NCI-H2029 (cell line): ENCODE data around the gene USP40.

Experiments used
- DNase-seq: peaks from one replicate; lab custom pipeline; 2025; lab: John Stamatoyannopoulos, UW

The USP40 gene

DNA sequence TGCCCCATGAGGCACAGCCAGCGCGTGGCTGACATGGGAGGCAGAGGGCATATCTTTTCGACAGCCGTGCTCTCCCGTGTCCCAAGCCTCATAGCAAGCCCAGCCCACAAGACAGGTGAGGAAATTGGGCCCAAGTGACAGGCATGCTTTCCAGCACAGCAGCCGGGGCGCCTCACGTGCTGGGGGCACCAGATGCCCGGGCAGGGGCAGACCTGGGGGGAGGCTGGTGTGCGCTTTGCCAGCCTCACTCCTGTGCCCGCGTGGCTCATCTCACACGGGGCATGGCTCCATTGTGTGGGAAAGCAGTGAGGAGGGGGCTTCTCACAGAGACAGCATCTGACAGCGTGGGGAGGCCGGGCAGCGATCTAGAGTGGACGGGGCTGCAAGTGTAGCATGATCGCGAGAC is 93.2 kb downstream of the USP40 start:
- no peak for DNase-seq

- no peak for DNase-seq
These were observed 95.1 kb downstream of the USP40 start for GRCh38 chr2:233471291-233472035.

DNA sequence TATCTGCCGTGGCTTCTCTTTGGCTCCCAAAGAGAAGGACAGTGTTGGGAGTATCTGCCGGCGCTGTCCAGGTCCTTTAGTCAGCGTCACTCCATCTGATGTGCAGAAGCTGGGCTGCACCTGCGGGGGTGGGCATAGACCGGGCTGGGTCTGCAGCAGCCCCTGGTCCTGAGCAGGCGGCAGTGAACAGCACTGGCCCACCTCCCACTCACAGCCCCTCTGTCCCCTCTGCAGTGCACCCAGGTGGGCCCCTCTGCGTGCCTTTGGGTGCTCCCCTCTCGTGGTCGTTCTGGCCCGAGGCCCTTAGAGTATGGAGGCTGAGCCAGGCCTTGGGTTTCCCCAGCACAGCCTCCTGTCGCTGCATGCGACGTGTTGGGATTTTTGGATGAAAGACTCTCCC is 95.7 kb downstream of the USP40 start:
- DNase-seq = no peak

- peak; percentile 53 for DNase-seq
These were observed 96.4 kb downstream of the USP40 start for GRCh38 chr2:233470011-233470687.

DNA sequence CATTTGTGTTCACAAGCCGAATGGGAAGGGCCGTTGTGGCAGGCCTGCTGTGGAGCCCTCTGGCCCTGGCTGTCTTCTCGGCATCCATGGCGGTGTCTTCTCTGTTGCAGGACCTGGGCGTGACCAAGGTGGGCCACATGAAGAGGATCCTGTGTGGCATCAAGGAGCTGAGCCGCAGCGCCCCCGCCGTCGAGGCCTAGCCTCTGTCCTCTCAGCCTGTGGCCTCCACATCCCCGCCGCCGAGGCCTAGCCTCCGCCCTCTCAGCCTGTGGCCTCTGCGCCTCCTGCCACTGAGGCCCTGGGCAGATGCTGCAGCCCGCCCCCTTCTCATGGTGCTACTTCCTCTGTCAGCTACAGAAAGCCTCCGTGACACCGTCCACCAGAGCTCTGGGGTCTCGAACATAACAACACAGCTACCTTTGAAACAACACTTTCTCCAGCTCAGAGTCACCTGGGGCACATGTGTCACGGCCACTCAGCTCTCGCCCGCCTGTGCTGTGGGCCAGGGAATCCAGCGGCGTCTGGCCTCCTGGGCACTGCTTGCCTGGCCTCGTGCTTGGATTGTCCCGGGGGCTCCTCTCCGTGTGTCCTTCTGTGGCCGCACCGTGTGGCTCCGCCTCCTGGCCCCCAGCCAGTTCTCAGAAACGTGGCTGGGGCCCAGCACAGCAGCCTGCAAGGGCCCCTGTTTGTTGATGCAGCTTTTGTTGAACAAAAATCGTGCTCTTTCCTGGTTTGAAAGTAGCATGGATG is 97.1 kb downstream of the USP40 start:
- no peak for DNase-seq

DNA sequence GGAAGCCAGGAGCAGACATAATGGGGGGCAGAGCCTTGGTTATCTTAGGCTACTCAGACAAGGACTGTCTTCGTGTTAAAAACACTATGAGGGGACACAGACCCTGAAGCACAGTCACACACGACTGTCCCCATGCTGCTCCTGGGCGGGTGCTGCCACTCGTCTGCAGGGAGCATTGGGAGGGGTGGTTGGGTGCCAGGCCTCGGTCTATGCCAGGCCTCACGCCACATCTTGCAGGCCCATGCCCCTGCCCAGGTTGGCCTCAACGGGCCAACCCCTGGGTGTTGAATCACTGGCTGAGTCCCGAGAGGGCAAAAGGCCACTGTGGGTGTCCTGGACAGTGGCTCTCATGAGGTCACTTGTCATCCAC is 97.9 kb downstream of the USP40 start:
- no peak for DNase-seq

DNA sequence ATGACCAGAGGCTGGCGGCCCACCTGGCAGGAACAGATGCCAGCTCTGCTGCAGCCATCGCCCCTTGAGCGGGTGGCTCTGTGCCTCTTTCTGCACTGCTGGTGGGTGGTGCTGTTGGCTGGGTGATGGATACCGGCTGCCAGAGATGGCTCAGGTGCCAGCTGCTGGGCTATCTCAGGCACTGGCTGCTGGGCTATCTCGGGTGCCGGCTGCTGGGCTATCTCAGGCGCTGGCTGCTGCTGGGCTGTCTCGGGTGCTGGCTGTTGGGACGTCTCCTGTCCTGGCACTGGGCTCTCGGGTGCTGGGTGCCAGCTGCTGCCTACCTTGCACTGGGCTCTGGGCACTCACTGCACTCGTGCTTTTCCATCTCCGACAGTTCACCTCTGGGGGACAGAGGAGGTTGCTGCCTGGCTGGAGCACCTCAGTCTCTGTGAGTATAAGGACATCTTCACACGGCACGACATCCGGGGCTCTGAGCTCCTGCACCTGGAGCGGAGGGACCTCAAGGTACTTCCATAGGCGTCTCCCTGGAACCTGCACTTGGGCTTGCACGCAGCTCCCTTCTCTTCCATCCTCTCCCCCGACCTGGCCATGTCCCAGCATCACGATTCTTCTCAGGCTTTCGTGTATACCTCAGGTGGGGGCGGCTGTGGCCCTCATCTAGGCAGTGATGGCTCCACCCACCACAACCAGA is 98.4 kb downstream of the USP40 start:
- no peak for DNase-seq

DNA sequence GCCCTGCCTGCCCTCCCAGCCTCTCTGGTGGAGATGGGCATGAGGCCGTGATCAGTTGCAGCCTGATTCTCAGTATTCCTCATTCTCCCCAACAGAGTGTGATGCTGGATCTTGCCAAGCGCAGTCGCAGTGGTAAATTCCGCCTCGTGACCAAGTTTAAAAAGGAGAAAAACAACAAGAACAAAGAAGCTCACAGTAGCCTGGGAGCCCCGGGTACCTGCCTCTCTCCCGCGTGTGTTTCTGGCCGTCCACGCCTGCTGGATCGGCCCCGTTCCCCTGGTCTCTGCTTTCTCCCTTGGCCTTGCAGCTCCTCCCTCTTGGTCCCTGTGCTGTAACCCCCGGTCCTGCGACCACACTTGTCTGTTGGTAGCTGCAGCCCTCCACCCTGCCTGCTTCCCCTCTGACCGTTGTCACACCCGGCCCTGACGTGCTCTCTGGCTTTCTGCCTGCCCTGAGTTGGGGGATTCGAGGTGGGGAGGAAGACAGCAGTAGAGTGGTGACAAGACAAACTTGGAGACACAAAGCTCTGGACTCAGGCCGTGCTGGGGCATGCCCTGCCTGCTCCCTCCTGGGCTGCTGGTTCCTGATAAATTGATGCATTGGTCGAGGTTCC is 99.5 kb downstream of the USP40 start:
- DNase-seq = no peak

DNA sequence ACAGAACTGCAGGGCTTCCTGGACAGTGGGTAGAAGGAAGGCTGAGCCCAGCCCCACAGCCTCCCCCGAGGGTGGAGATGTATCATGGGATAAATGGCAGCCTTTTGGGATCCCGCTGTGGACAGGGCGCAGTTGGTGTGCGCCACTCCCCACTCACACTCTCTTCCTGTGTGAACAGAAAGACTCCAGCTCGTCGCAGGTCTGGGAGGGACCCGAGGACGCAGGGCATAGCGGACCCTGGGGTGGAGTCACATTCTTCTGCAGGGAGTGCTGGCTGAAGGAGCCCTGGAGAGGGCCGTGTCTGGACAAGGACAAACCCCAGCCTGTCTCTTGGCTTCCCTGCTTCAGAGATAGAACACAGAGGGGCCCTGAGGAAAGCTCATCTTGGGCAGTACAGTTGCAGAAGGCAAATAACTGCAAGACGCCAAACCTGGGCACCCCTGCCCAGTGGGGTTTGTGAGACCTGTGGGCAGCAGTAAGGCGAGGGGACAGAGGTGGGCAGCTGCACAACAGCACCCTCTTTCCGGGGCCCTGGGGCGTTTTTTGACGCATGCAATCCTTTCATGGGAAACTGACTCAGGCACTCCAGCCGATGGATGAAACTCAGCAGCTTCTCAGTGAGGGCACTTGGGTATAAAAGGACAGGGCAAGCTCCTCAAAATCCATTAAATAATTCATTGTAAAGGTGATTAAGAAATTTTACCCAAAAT is 101.9 kb downstream of the USP40 start:
- no peak for DNase-seq

GRCh38 chr2:233464056-233464455 is 102.5 kb downstream of the USP40 start:
- DNase-seq = no peak

- DNase-seq = no peak
These were observed 103.0 kb downstream of the USP40 start for GRCh38 chr2:233463586-233463985.

DNA sequence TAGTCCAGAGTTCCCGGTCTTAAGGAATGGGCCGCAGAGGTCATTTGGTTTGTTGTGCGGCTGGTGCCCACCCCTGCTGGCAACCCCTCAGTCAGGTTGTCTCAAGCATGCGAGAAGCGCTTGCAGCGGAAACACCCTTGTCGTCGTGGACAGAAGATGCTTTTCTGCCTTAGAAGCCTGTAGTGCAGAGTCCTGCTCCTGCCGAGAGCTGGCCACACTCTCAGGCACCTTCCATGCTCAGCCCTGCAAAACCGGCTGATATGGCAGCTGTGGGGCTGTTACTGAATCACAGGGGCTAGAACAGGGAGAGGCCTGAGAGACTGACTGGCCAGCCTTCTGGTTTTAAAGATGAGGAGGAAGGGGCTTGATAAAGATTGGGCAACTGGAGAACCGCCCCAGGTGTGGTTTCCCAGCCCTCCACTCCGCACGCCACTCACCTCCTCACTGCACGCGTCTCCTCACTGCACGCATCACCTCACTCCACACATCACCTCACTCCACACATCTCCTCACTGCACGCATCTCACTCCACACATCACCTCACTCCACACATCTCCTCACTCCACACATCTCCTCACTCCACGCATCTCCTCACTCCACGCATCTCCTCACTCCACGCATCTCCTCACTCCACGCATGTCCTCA is 103.6 kb downstream of the USP40 start:
- DNase-seq = no peak

- no peak for DNase-seq
These were observed 104.3 kb downstream of the USP40 start for GRCh38 chr2:233462202-233462785.

- no peak for DNase-seq
These were observed 105.1 kb downstream of the USP40 start for GRCh38 chr2:233461481-233461891.

- peak; percentile 63 for DNase-seq
These were observed 105.7 kb downstream of the USP40 start for GRCh38 chr2:233460726-233461441.

GRCh38 chr2:233459426-233459825 is 107.2 kb downstream of the USP40 start:
- no peak for DNase-seq

DNA sequence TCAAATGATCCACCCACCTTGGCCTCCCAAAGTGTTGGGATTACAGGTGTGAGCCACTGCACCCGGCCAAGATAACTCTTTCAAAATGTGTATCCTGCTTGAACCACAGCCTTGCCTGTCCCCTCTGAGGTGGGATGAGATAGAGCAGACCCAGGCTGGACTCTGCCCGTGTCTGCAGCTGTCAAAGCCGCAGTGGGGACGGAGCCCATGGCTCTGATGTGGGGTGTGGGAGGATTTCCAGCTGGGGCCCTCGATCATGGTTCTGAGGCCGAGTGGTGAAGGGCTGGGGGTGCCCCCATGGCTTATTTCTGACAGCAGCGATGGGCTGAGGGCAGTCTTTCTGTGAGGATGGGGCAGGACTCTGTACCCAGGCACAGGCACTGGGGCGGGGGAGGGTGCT is 107.8 kb downstream of the USP40 start:
- no peak for DNase-seq

- no peak for DNase-seq
These were observed 108.5 kb downstream of the USP40 start for GRCh38 chr2:233458031-233458610.

DNA sequence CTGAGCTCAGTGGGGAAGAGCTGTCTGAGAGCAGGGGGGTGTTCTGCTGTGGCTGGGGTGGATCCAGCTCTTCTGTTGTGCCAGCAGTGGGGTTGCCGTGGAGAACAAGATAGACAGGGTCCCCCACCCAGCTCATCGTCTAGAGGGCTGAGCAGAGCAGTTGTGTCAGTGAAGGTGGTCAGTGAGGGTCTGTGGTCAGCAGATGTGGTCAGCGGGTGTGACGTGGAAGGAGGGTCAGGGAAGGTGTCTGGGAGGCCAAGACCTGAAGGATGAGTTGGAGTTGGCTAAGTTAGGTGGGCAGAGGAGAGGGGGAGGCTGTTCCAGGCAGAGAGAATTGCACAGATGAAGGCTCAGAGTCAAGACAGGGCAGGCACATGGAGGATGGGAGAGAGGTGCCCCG is 109.2 kb downstream of the USP40 start:
- DNase-seq = no peak
